GM21390 (cell line): ENCODE data around the gene OSBPL2.

ENCODE experiments used
- ATAC-seq: cut with Tn5 transposase; IDR thresholded peaks from one replicate; pipeline ENCODE4 v1.9.1; 2021; ENCODE audit not compliant: unreplicated experiment

The OSBPL2 gene

DNA sequence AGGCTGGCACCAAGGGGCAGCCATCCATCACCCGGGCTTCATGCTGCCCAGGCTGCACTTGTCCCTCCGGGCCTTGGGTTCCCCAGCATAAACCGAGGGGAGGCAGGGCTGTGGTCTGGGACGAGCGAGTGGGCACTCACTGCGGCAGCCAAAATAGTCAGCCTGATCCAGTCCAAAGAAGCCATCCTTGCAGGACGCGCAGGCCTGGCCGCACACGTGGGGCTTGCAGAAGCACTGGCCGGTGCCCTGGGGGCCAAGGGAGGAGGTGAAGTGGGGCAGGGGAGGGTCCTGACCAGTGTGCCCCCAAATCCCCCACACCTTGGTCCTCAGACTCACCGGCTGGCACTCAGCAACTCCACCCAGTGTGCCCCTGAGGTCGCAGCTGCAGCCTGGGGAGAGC is 96.6 kb downstream of the OSBPL2 start:
- no peak for ATAC-seq

DNA sequence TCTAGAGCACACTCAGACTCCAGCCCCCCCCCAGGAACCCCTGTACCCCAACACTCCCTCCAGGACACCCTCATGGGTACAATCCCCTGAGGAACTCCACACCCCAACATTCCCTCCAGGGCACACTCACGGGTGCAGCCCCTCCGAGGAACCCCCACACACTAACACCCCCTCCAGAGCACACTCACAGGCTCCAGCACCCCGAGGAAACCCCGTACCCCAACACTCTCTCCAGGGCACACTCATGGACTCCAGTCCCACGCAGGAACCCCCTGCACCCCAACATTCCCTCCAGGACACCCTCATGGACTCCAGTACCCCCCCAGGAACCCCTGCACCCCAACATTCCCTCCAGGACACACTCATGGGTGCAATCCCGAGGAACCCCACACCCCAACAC is 97.2 kb downstream of the OSBPL2 start:
- no peak for ATAC-seq

DNA sequence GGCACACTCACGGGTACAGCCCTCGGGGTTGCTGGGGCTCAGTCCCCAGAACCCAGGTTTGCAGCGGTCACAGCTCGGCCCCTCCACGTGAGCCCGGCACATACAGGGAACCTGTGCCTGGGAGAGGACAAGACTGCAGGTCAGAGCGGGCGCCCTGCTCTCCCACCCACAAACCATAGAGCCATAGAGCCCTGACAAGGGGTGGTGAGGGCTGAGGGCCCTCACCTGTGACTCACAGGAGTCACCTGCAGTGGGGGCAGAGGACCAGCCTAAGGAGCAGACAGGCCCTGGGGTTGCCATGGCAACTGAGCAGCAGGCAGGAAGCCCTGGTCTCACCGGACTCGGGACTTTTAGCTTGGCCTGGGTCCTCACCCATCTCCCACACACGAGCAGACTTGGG is 98.0 kb downstream of the OSBPL2 start:
- no peak for ATAC-seq

DNA sequence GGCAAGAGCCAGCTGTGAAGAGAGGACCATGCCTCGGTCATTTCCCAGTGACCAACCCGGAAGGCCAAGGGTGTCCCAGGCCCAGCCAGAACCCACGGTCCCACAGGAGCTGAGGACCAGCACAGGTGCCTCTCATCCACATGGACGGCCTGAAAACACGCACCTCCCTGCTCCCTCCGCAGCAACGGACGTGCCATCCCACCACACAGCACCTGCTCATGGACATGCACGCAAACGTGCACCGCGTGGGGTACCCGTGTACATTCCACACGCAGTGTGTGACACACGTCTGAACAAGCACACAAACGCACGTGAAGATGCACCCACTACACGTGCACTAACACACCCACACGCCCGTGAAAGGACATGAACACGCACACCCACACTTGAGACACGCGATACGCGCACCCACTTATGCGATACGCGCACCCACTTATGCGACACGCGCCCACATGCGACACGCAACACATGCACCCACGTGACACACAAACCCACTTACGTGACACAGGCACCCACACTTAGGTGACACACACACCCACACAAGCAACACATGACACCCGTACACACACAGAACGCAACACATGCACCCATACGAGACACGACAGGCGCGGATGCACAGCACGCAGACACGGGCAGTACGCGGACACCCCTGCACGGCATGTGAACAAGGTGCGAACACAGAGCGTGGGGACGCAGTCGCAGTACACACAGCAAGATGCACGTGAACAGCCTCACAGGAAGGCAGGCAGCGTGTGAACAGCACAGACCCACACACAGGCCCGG is 98.6 kb downstream of the OSBPL2 start:
- no peak for ATAC-seq

DNA sequence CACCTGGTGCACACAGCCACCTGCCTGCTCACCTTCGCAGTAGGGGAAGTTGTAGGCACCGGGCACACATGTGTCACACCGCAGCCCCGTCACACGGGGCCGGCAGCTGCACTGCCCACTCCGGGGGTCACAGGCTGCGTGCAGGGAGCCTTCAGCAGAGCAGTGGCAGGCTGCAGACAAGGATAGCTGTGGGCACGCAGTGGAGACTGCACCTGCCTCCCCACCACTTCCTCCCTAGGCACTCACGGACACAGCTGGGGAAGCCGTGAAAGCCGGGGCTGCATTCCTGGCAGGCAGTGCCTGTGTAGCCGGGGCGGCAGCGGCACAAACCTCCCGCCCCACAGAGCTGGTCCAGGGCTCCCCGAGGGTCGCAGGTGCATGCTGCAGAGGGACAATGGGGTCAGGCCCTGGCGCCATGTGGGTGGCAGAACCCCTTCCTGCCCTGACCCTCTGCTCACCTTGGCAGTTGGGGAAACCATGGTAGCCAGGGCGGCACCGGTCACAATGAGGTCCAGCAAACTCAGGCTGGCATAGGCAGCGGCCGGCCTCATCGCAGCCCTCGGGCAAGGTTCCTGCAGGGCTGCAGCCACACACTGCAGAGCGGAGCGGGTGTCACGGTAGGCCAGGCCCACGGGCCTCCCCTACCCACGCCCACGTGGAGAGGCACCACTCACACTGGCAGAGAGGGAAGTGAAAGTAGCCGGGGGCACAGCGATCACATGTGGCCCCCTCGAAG is 99.4 kb downstream of the OSBPL2 start:
- no peak for ATAC-seq

DNA sequence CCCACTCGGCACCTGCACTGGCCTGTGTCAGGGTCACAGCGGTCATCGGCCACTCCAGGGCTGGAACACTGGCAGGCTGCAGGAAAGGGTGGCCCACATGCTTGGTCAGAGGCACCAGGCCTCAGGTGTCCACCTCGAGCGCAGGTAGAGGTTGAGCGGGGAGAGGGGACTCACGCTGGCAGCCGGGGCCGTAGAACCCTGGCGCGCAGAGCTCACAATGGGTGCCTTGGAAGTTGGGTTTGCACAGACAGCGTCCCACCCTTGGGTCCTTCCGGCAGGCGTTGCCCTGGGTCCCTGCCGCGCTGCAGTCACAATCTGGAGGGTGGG is 99.9 kb downstream of the OSBPL2 start:
- ATAC-seq, result no peak

DNA sequence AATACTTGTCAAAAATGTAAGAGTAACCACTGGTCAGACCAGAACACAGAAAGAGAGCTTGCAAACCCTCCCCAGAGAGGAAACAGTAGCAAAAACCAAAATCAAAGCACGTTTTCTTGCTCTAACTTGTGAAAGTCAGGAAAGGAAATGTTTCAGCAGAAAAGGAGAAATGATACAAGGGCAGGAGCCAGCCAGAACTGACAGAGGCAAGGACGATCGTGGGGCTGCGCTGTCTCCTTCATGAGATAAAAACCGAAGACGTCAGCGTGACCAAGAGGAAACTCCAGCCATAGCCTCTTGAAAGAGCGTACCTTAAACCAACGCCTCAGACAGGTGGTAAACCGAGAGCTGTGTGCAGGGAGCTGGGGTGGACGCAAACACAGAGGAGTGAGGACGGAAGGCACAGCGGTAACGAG is 101.3 kb downstream of the OSBPL2 start:
- ATAC-seq, result peak; percentile 79

DNA sequence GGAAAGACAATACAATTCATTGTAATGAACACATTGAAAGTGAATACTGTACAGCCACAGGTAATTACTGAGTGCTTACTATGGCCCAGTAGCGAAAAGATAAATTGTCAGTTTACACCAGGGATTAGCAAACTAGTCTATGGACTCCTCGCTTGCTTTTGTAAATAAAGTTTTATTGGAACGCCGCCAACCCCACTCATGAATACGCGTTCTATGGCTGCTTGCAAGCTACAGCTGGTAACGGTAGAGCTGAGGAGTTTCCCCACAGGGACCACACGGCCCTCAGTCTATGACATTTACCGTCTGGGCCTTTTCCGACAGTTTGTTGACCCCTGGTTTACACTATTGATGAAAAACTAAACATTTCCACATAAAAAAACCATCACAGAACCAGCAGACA is 104.6 kb downstream of the OSBPL2 start:
- ATAC-seq, result no peak

DNA sequence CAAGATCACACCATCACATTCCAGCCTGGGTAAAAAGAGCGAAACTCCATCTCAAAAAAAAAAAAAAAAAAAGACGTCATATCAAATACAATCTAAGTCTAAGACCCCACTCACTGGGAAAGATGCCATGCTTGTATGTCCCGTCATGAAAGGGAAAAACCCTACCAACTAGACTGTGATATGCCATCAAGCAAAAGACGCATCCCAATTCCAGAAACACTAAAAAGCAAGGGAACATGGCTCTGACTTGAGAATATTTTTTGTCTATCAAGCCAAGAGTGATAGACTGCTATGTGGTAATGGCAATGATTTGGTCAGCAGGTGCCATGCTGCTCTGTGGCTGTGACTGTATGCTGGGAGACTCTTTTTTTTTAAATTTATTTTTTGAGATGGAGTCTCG is 105.8 kb downstream of the OSBPL2 start:
- ATAC-seq, result no peak

DNA sequence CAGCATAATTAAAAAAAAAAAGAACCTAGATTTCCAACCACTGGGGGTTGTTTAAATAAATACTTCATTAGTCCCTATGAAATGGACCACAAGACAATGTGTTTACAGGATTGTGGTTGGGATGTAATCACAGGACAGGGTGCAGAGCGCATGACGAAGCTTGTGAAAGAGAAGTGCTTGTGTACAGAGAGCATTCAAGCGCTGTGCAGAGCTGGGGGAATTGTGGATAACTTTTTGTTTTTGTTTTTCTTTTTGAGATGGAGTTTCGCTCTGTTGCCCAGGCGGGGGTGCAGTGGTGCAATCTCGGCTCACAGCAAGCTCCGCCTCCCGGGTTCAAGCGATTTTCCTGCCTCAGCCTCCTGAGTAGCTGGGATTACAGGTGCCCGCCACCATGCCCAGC is 106.5 kb downstream of the OSBPL2 start:
- ATAC-seq, result no peak
